Measurements from ENCODE around the gene TSSK6.

TSSK6 gene
- 2.8 to 5.6 (median 3.3) reads per million in 4 donors for total RNA-seq

DNA sequence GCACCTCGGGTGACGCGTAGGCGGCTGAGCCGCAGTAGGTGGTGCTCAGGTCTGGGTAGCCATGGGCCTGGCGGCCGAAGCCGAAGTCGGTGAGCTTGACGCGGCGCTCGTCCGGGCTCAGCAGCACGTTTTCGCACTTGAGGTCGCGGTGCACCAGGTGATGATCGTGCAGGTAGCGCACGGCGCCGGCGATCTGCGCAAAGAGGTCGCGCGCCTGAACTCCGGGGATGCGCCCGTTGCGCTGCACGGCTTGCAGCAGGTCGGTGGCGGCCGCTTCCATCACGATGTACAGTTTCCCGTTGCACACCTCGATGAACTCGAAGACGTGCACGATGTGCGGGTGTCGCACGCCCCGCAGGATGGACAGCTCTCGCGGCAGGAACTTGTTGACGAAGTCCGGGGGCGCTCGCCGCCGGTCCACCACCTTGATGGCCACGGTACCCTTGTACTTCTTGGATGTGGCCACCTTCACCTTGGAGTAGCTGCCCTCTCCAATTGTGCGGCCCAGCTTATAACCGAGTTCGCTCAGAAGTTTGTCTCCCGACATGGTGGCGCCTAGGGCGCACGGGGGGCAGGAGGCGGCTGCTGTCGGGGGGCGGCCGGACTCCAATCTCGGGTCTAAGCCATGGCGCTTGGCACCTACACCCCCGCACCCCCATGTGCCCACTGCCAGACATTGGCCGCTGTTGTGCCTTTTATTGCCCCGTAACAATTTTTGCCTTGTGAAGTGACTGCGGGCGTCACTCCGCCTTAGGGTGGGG is at the start of gene TSSK6:
Gene TSSK6 (minus strand): TSS at position 668 of the 761 bp plus-strand sequence. CDS start 121 bp downstream, at position 547.
- no peak for DNase-seq

DNA sequence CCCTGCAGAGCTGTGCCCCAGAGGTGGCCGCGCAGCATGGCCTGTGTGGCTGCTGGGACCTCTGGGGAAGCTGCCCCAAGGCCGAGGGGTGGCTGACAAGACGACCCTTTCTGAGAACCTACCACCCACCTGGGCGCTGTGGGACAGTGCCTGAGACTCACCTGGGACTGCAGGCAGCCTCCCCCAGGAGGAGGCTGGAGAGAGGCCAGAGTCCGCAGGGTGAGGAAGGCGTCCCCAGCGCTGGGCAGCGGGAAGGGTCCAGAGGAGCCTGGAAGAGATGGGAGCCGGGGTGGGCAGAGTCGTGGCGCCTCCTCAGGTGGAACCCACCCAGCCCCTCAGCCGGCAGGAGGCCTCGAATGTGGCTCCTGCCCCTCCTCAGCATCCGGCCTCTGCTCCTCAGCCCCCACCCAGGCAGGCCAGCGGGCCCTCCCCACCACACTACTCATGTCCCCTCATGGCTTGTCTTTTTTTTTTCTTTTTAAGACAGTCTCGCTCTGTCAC is 48.0 kb upstream of the TSSK6 start:
- no peak for DNase-seq

DNA sequence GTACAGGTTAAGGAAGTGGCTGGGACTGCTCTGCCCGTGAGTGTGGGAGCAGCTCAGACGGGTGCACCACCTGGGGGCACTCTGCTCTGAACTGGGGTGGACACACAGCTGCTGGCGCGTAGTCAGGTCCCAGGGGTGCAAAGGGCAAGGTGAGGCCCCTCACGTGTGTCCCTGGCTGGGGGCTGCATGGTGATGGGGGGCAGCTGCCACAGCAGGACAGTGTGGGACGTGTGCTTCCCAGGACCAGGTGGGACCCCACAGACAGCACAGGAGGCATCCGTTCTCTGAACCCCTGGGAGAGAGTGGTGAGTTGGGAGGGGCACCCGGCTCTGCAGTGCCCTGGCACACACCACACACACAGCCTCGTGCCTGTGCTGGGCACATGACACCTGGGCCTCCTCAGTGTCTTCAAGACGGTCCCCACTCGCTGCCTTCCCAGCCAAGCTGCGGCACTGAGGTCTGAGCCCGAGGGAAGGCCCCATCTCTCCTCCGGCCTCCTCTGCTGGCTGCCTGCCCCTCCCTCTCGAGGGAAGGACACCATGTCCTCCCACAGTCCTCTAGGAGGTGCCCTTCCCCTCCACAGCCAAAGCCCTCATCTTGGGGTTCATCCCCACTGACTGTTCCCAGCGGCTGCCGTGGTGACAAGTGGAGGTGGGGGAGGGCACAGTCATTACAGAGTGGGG is 47.5 kb upstream of the TSSK6 start:
- DNase-seq: peak in 2 of 5 donors; percentile 25 to 49

DNA sequence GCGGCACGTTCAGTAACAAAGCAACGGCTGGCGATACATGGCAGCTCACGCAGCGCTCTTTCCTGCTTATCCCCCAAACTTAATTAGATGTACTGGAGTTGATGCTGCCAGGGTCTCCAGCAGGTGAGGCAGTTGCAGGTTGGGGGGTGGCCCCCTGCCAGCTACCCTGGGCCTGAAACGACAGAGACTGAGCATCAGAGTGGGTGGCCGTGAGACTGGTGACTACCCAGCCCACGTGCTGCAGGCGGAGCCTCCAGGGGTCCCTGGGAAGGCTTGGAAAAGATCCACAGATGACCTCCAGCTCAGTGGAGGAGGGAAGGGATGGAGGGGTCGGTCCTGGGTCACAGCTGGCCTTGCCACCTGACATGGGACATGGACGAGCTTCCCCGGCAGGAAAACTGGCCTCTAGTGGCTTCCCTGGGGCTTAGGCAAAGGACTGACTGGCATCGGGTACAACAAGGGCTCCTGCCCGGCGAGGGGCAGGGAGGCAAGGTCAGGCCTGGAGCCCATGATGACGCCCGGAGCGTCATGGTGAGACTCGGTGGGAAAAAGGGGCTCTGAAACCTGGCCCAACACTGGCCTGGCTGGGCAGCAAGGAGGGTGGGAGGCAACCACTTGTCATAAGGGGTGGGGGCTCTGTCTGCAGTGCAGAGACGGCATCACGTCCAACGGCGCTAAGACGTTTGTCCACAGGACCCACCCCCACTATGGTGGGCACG is 46.8 kb upstream of the TSSK6 start:
- DNase-seq: no peak

DNA sequence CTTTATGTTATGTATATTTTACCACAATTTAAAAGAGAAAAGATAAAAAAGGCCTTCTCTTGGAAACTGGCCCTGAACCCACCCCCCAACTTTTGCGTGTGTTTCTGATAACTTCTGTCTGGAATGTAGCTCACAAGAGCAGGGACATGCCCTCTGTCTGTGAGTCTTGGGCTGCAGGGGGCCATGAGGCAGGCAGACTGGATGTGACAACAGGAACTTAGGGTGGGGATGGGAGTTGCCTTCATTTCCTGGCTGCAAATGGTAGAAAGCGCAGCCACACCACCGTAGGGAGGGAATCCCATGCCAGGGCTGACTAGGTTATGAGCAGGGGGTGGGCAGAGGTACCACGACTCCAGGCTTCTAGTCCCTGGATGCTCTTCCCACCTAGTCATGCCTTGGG is 44.6 kb upstream of the TSSK6 start:
- DNase-seq: no peak

DNA sequence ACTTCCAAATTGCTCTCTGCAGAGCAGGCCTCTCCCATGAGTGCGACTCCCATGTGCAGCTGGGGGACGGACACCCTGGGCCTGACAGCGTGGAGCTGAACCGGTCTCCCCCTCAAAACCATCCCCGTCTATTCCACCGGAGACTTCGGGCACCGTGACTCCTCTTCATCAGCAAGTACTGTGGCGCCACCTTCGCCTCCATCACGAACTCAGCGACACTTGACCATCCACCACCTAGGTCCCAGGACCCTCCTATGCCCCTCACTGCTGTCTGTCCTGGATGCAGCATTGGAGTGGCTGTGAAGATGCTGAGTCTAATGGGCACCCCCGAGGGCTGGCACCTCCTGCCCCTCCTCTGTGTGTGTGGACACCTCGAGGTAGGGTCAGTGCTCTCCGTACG is 43.3 kb upstream of the TSSK6 start:
- no peak for DNase-seq

DNA sequence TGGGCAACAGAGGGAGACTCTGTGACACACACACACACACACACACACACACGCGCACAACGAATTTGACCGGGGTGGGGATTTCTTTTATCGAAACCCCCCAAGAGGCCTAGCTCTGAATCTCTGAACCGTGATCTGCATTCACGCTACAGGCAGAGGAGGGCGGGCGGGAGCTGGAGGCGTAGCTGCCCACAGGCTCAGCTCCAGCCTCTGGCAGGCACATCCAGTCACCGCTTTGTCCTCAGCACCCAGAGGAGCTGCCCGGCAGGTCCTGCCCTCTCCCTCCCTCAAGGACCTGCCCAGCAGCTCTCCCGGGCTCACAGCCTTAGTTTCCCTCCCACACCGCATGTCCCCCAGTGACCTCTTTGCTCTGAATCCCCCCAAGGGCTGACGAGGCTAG is 42.7 kb upstream of the TSSK6 start:
- DNase-seq: no peak

DNA sequence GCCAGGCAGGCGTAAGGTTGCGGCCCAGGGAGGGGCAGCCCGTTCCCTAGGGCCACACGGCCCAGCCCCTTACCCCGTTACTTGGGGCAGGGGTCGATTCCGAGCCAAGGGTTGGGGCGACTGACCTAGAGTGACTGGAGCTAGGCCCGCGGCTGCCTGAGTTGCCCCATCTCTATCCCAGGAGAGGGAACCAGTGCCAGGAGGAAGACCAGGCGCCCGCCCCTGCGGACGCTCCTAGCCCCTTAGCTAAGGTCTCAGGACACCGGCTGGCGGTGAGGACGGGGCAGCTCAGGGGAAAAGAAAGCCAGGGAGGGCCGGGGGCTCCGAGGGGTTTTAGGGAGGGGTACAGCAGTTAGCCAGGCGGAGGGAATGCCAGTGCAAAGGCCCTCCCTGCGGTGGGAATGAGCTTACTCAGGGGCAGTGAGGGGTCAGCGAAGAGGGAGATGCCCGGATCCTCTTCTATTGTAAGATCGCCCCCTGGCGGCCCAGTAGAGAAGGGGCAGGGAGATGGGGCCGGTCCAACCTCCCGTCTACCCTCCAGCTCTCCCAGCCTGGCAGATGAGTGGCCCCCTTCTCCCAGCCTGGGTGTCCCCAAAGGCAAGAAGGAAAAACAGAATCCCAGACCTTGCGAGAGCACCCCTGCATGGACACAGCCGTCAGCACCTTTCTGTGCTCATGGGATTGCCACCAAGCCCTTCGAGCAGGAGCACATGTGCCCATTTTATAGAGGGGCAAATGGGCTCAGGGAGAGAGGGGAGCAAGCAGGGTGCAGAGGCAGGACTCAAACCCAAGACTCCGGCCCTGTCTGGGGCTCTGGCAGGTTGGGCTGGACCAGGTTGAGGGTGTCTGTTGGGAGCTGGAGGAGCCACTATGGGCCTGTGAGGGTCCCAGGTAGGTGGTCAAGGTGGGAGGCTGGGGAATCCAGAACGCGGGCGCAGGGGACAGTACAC is 39.0 kb upstream of the TSSK6 start:
- DNase-seq: peak in 3 of 5 donors; percentile 36 to 51 (median 48)

DNA sequence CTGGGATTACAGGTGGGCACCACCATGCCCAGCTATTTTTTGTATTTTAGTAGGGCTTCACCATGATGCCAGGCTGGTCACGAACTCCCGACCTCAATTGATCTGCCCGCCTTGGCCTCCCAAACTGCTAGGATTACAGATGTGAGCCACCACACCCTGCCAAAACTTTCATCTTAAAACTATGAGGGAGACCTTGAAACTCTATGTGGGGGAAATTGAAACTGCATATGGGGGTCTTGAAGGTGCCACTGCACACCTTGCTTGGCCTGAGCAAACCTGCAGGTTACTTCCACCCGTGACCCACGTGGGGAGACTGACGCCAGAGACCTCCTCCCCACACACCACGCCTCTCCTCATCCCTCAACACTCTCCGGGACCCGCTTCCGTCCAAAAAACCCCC is 38.3 kb upstream of the TSSK6 start:
- DNase-seq: no peak

DNA sequence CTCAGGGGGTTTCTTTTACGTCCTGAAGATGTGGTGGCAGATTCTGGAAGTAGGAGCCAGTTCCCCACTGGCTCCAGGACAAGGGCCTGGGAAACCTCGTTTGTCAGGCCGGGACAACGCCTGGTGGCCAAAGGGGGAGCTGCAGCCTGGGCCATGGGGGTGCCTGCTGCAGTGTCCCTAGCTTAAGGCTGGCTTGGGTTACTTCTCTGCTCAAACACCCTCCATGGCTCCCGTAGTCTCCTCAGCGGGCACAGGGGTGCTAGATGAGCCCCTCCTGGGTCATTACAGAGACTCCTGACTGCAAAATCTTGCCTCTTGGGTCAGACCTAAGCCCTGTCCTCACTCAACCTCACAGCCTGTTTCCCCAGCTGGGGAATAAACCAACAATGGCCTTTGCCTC is 37.5 kb upstream of the TSSK6 start:
- DNase-seq: no peak

DNA sequence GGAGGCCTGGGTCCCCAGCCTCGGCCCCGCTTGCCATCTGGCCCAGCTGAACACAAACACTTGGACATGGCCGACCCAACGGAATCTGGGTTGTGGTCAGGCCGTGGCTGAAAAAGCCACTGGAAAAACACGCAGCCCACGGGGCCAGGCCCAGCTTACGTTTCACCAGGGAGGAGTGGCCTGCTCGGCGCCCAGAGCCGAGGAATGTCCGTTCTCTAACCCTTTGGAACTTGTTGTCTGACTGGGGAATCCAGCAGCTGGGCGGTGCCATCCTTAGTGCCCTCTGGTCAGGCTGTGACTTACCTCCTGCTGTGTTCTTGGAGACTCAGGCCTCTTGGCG is 36.5 kb upstream of the TSSK6 start:
- DNase-seq: no peak

DNA sequence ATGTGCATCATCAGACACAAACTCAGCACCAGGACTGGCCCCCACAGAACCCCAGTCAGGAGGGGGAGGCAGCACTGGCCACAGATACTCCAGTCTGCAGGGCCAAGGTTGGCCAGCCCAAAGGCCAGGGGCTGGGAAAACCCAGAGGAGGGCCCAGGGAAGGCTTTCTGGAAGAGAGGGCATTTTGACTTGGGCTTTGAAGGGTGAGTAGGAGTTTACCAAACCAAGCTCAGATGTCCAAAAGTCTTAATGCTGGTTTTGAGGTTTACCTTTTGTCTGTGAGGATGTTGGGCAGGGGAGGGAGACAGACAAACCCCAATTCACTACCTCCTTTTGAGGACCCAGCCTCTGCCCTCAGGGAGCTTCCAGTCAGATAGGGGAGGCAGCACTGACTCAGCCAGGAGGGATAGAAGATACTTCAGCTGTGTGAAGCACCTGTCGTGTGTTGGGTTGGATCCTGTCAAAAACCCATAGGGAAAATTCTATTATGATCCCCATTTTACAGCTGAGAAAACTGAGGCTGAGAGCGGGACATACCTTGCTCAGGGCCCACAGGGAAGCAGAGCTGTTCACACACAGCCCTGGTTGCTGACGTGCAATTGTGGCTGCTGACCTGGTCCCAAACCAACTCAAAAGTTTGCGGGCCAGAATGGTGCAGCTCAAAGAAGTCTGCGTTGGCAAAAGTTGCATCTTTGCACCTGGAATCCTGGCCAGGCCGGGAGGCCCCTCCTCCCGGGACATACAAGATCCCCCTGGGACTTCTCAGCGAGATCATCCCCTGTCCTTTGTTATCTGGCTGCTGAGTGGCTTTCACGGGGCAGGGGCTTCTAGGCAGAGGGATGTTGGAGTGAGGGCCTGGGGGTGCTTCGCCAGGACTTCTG is 35.9 kb upstream of the TSSK6 start:
- DNase-seq: no peak

DNA sequence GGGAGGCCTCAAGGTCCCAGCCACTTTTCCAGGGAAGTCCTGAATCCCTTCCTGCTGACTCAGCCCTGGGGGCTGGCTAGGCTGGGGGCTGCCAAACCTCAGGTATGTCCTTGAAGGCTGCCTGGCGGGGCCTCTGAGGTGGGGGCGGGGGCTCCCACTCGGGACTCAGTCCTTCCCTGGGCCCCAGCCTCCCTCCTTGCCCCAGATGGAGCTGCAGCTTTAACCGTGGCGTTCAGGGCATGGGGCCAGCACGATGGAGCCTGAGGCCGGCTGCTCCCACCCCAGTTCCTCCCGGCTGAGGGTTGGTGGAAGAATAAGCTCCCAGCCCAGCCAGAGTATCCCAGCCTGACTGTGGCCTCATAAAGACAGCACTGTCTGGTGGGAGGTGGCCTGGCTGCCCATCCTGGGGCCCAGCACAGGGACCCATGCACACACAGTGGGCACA is 35.2 kb upstream of the TSSK6 start:
- no peak for DNase-seq

DNA sequence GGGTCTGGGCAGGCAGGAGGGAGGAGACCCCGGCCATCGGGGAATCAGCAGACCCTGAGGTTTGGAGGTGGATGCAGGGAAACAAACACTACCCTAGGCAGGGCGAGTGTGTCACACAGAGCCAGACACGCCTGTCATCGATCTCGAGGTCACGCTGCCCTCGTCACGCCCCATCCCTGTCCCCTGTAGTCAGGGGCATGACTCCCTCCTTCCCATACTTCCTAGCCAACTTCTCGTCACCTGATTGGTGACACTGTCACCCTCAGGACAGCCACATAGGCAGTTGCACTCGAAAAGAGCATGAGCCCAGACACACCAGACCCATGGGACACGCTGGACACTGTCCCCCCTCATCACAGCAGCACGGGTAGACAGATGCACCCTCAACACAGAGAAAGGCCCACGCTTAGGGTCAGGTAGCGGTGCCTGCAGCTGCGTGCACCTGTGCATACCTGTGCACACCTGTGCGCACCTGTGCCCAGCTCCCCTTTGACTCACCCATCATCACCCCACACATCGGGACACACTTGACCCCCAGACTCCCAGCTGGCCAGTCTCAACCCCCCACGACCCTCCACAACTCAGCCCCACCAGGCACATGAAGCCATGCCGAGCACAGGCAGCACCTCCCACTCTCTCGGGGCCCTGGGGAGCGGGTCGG is 34.6 kb upstream of the TSSK6 start:
- no peak for DNase-seq

DNA sequence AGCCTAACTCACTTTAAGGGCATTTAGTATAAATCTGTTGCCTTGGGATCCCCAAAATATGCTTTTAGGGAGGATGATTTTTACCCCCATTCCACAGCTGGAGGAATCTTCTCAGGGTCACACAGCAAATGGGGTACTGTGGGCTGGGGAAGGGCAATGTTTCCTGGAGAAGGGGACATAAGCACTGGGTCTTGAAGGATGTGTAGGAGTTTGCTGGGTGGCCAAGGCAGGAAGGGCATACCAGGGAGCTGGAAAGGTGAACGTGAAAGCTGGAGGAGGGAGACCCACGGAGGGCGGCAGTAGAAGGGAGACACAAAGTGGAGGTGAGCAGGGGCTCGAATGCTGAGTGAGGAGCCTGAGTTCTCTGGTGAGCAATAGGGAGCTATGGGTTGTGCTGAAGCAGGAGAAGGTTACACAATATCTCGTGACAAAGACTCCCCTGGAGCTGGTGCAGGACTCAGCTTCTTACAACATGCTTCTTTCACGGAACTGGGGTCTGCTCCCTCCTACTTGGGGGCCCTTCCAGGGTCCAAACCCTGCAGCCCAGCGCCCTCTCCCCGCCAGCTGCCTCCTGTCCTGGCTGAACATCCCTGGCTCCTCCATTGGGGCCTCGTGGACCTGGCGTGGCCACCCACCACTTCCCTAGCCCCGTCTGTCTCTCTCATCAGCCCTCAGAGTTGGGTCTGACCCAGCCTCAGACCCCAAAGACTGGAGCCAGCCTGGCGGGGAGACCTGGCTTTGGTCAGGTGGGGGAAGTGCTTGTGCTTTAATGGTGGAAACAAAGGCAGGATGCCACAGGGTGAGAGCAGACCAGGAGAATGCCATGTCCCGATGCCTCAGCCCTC is 33.8 kb upstream of the TSSK6 start:
- DNase-seq: no peak

DNA sequence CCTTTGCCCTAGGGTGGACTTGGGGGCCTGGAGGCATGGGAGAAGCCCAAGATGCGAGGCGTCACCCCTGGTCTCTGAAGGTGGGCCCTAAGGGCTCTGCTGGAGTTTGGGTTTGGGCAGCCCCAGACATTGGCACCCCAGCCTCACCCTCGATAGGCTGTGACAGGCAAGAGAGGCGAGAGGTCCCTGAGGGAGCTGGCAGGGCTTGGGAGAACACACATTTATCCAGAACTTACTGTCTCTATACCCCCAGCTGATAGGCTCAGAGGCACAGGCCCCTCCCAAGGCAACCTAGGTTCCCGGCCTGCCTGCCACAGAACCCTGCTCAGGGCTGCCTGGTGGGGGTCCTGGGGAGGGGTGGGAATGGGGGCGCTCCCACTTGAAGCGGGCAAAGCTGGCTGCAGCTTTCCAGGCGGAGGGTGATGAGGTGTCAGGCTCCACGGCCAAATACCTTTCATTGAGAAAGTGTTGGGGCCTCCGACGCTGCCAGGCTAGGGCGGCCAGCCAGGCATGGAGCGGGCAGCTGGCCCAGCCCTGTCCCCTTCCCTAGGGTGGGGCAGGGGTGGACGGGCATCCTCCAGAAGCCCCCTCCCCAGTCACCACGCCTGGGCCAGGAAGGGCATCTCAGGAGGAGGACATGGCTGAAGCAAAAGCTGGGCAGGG is 32.5 kb upstream of the TSSK6 start:
- no peak for DNase-seq

DNA sequence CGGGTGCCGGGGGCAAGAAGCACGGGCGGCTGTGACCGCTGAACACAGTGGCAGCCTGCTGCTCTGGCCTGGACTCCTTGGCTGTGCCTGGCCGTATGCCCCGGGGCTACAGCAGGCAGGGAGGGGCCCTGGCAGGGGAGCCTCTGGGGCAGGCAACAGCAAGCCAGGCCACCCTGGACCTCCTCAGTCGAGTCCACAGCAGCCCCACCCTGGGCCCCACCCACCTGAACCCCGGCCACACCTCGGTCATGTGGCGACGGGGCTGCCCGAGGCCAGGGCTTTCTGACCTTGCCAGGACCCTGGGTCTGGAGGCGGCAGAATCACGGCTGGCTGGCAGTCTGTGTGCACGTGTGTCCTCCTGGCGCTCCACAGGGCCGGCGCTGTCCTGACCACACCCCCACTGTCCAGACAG is 31.4 kb upstream of the TSSK6 start:
- no peak for DNase-seq

DNA sequence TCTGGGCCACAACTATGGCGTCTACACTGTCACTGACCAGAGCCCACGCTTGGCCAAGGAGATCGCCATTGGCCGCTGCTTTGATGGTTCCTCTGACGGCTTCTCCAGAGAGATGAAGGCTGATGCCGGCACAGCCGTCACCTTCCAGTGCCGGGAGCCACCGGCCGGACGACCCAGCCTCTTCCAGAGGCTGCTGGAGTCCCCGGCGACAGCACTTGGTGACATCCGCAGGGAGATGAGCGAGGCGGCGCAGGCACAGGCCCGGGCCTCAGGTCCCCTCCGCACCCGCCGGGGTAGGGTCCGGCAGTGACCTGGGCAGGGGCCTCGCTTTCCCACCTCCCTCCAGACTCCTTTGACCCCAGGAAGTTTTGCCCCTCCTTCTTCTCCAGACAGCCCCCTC is 30.4 kb upstream of the TSSK6 start:
- DNase-seq: no peak

DNA sequence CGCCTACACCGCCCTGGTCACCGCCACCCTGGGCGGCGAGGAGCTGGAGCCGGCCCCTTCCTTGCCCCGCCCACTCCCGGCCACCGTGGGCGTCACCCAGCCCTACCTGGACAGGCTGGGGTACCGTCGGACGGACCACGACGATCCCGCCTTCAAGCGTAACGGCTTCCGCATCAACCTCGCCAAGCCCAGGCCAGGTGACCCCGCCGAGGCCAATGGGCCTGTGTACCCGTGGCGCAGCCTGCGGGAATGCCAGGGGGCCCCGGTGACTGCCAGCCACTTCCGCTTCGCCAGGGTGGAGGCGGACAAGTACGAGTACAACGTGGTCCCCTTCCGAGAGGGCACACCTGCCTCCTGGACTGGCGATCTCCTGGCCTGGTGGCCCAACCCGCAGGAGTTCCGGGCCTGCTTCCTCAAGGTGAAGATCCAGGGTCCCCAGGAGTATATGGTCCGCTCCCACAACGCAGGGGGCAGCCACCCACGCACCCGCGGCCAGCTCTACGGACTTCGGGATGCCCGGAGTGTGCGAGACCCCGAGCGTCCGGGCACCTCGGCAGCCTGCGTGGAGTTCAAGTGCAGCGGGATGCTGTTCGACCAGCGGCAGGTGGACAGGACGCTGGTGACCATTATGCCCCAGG is 29.7 kb upstream of the TSSK6 start:
- DNase-seq: no peak

Data from T-helper 1 cell (primary cell).